Mucosa of stomach (tissue), 1 donor: Measurements from ENCODE around the gene RAB4B.
A peak's percentile ranks its signal among the peaks of the same experiment; 100 is the strongest.
"Not testable (repeated sequence)": the region's sequence is repeated elsewhere in the genome, so short reads cannot be mapped to it uniquely, and the experiment has no call there.

Experiments used
- H3K27me3 ChIP-seq: one replicate; pipeline ENCODE4 v1.7.0; 2013; ENCODE audit warnings: mild to moderate bottlenecking, low read length; ENCODE audit not compliant: control insufficient read depth, insufficient read depth
- H3K36me3 ChIP-seq: one replicate; pipeline ENCODE4 v1.7.0; 2013; ENCODE audit warnings: low read length; ENCODE audit not compliant: control insufficient read depth, insufficient read depth
- H3K4me1 ChIP-seq: one replicate; pipeline ENCODE4 v1.7.0; 2013; ENCODE audit warnings: mild to moderate bottlenecking, low read length; ENCODE audit not compliant: control insufficient read depth, insufficient read depth
- H3K4me3 ChIP-seq: one replicate; pipeline ENCODE4 v1.7.0; 2013; ENCODE audit warnings: low read length
- H3K9ac ChIP-seq: one replicate; pipeline ENCODE4 v1.7.0; 2013; ENCODE audit warnings: mild to moderate bottlenecking, low read length, moderate library complexity
- H3K9me3 ChIP-seq: one replicate; pipeline ENCODE4 v1.7.0; 2013; ENCODE audit warnings: mild to moderate bottlenecking, low read length, moderate library complexity; ENCODE audit not compliant: control insufficient read depth
- donor health status: Pancreatic carcinoma.

RAB4B gene

DNA sequence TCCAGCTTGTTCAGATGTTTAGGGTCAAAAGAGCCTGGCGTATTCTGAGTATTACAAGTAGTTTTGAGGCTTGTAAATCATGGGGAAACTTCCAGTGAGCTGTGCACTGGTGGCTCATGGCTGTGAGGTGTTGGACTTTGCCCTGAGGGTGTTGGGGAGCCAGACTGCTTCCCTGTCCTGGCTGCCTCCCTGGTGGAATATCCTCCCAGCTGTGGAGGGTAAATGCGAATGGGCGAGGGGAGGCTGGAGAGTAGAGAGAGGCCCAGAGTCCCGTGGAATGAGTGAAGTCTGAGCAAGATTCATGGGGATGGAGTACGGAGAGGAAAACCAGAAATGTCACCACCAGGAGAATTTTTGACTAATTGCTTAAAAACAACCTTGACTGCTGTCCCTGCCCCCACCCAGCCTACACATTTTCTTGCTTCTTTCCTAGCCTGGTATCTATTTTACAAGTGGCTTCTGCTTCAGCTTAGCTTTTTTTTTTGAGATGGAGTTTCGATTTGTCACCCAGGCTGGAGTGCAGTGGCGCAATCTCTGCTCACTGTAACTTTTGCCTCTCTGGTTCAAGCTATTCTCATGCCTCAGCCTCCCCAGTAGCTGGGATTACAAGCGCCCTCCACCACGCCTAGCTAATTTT, 23.3 kb upstream of the RAB4B start:
- peaks cover 5% of the 10 kb centered on the region for H3K36me3 ChIP-seq
- peaks cover 20% of the 10 kb centered on the region for H3K4me1 ChIP-seq
- H3K4me3 ChIP-seq, result no peak overlapping the region
- no peaks in the 10 kb centered on the region for H3K9me3 ChIP-seq
- H3K9ac ChIP-seq, result peak overlapping the region; percentile 22
- no peaks in the 10 kb centered on the region for H3K27me3 ChIP-seq

DNA sequence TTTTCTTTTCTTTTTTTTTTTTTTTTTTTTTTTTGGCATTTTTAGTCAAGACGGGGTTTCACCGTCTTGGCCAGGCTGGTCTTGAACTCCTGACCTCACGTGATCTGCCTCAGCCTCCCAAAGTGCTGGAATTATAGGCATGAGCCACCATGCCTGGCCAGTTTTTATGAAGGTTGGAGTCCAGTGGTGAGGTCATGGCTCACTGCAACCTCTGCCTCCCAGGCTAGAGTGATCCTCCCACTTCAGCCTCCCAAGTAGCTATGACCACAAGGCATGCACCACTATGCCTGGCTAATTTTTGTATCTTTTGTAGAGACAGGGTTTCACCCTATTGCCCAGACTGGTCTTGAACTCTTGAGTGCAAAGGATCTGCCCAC, 22.8 kb upstream of the RAB4B start:
- no peak overlapping the region for H3K4me3 ChIP-seq
- no peak overlapping the region for H3K9ac ChIP-seq
- H3K9me3 ChIP-seq, result no peaks in the 10 kb centered on the region
- peaks cover 16% of the 10 kb centered on the region for H3K4me1 ChIP-seq
- no peaks in the 10 kb centered on the region for H3K27me3 ChIP-seq
- peaks cover 8% of the 10 kb centered on the region for H3K36me3 ChIP-seq

DNA sequence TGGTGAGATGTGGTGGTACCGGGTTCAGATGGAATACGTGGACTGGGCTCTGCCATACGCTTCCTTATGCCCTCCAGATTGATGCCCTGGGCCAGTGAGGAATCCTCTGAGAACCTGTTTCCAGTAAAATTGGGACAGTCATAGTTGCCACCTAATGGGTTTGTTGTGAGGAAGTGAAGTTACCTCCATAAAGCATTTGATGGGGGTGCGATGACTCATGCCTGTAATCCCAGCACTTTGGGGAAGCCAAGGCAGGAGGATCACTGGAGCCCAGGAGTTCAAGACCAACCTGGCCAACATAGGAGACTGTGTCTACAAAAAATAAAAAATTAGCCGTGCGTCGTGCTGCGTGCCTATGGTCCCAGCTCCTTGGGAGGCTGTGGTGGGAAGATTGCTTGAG, 22.3 kb upstream of the RAB4B start:
- Histone ChIP-seq H3K36me3 (peaks cover 12% of the 10 kb centered on the region), H3K9ac (no peak overlapping the region), H3K27me3 (no peaks in the 10 kb centered on the region), H3K4me1 (peaks cover 16% of the 10 kb centered on the region), H3K4me3 (no peak overlapping the region), H3K9me3 (no peaks in the 10 kb centered on the region)

DNA sequence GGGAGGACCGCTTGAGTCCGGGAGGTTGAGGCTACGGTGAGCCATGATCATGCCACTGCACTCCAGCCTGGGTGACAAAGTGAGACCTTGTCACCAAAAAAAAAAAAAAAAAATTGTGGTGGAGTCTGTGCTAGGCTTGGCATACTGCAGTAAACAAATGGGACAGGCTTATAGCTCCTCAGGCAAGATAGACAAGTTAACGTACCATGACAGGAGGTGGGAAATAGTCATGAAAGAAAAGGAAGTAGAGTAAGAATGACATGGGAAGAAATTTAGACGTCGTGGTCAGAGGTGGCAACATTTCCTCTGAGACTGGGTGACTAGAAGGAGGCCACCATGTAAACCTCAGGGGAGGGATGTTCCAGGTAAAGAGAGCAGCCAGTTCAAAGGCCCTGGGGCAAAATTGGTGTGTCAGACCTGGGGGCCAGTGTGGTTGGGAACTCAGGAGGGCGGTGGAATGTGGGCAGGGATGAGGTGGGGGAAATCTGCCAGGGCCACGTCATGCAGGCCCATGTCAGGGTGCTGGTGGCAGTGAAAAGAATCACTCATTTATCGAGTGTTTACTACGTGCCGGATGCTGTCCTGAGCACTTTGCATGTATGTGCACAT, 21.4 kb upstream of the RAB4B start:
- H3K9me3 ChIP-seq, result no peaks in the 10 kb centered on the region
- H3K4me3 ChIP-seq, result no peak overlapping the region
- no peak overlapping the region for H3K9ac ChIP-seq
- H3K27me3 ChIP-seq, result no peaks in the 10 kb centered on the region
- peaks cover 12% of the 10 kb centered on the region for H3K36me3 ChIP-seq
- peaks cover 16% of the 10 kb centered on the region for H3K4me1 ChIP-seq

DNA sequence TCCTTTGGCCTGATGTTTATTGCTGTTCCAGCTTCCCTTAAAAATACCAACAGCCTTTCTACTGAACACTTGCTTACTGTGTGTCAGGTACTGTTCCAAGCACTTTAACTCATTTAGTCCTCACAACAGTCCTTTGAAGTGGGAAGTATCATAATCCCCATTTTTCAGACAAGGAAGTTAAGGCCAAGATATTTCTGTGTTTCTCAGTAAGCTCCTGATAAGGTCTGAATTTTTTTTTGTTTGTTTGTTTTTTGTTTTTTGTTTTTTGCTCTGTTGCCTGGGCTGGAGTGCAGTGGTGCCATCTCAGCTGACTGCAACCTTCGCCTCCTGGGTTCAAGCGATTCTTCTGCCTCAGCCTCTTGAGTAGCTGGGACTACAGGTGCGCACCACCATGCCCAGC, 19.6 kb upstream of the RAB4B start:
- H3K36me3 ChIP-seq, result peaks cover 14% of the 10 kb centered on the region
- no peaks in the 10 kb centered on the region for H3K27me3 ChIP-seq
- no peaks in the 10 kb centered on the region for H3K9me3 ChIP-seq

DNA sequence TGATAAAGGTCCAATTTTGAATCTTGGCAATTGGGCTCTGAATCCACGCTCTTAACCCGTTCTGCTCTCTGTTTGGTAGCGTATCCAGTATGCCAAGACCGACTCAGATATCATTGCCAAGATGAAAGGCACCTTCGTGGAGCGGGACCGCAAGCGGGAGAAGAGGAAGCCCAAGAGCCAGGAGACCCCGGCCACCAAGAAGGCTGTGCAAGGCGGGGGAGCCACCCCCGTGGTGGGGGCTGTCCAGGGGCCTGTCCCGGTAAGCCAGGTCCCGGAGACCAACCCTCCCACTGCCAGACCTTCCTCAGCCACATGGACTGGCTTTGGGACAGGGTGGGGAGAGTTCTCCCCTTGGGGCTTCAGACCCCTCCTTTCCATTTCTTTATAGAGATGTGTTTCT, 18.7 kb upstream of the RAB4B start:
- peaks cover 22% of the 10 kb centered on the region for H3K36me3 ChIP-seq
- H3K4me3 ChIP-seq, result no peak overlapping the region
- H3K4me1 ChIP-seq, result peaks cover 11% of the 10 kb centered on the region
- H3K27me3 ChIP-seq, result no peaks in the 10 kb centered on the region
- no peak overlapping the region for H3K9ac ChIP-seq
- H3K9me3 ChIP-seq, result no peaks in the 10 kb centered on the region

More for the DNA sequence above, 19.6 kb upstream of the RAB4B start:
- Histone ChIP-seq H3K4me1 (peaks cover 16% of the 10 kb centered on the region), H3K9ac (no peak overlapping the region), H3K4me3 (no peak overlapping the region)

DNA sequence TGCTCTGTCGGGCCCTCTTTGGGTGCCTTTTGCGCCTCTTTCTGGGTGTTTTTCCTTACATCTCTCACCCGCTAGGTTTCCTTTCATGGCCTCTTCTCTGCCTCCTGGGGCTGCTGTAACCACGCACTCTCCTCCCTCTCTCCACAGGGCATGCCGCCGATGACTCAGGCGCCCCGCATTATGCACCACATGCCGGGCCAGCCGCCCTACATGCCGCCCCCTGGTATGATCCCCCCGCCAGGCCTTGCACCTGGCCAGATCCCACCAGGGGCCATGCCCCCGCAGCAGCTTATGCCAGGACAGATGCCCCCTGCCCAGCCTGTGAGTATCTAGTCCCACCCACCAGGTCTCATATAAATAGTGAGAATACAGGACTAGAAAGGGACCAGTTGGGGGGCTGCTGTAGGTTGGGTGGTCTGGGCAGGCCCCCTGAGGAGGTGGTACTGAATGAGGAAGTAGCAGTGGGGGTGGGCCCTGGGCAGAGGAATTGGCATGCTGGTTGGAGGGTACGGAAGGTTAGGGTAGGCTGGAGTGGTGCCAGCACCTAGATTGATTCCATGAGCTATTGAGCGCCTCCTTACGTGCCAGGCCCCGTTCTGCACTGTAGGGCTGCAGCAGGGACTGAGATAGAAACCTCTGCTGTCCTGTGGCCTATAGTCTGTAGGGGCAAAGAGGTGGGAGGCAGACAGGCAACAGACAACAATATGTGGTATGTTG, 15.1 kb upstream of the RAB4B start:
- no peak overlapping the region for H3K4me3 ChIP-seq
- no peak overlapping the region for H3K9ac ChIP-seq
- H3K4me1 ChIP-seq, result no peaks in the 10 kb centered on the region
- H3K36me3 ChIP-seq, result peaks cover 39% of the 10 kb centered on the region
- no peaks in the 10 kb centered on the region for H3K9me3 ChIP-seq
- H3K27me3 ChIP-seq, result no peaks in the 10 kb centered on the region

DNA sequence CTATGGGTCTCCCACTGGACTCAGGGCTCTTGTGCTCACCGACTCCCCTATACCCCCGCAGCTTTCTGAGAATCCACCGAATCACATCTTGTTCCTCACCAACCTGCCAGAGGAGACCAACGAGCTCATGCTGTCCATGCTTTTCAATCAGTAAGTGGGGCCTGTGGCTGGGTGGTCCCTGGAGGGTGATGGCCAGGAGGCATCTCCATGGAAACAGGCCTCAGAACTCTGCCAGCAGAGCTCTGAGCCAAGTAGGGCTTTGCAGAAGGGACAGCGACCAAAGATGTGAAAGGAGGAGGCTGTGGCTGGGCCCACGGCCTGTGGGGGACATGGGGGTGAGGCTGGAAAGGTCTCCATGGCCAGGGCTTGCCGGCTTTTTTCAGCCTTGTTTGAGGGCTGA, 14.5 kb upstream of the RAB4B start:
- Histone ChIP-seq H3K9me3 (no peaks in the 10 kb centered on the region), H3K36me3 (peaks cover 39% of the 10 kb centered on the region), H3K4me1 (no peaks in the 10 kb centered on the region), H3K27me3 (no peaks in the 10 kb centered on the region), H3K4me3 (no peak overlapping the region), H3K9ac (no peak overlapping the region)

DNA sequence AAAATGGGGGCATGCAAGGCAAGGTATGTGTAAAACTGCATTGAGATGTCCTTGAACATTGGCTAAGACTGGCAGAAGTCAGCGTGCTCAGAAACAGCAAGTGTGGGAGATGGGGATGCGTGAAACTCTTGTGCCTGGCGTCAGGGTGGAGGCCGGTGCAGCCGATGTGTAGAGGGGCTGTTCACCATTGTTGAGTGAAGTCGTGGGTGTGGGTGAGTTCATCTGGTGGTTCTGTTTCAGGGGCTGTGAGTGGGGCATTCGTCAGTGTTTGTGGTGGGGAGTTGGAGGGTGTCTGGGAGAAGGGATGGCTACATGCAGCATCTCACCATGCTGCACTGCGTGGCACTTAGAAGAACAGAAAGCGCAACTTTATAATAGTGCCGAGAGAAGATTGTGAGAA, 14.1 kb upstream of the RAB4B start:
- H3K27me3 ChIP-seq, result no peaks in the 10 kb centered on the region
- peaks cover 39% of the 10 kb centered on the region for H3K36me3 ChIP-seq
- no peaks in the 10 kb centered on the region for H3K9me3 ChIP-seq
- no peak overlapping the region for H3K9ac ChIP-seq
- H3K4me3 ChIP-seq, result no peak overlapping the region
- no peaks in the 10 kb centered on the region for H3K4me1 ChIP-seq

DNA sequence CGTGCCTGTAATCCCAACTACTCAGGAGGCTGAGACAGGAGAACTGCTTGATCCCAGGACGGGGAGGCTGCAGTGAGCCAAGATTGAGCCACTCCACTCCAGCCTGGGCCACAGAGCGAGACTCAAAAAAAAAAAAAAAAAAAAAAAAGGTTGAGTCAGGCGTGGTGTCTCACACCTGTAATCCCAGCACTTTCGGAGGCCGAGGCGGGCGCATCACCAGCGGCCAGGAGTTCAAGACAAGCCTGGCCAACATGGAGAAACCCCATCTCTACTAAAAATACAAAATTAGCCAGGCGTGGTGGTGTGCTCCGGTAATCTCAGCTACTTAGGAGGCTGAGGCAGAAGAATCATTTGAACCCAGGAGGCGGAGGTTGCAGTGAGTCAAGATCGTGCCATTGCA, 11.7 kb upstream of the RAB4B start:
- H3K4me3 ChIP-seq, H3K27me3 ChIP-seq, H3K4me1 ChIP-seq, H3K9ac ChIP-seq, H3K9me3 ChIP-seq: not testable (repeated sequence)
- H3K36me3 ChIP-seq, result peaks cover 27% of the 10 kb centered on the region

DNA sequence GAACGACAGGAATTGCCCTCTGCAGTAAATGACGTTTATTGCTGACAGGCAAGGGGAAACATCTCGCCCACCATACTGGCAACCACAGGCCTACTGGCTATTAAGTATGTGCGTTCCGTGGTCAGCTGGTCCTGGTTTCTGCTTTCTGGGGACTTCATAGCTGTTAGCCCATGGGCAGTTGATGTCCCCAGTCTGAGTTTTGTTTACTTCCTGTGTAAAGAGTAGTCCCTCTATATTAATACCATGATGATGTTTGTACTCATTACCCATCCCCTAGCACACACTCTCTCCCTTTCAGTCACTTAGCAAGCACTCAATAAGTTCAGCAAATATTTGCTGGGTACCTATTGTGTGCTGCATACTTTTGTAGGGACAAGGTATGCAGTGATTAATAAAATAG, 9.2 kb upstream of the RAB4B start:
- Histone ChIP-seq H3K36me3 (peaks cover 21% of the 10 kb centered on the region), H3K9ac (no peak overlapping the region), H3K4me1 (no peaks in the 10 kb centered on the region), H3K27me3 (no peaks in the 10 kb centered on the region), H3K4me3 (no peak overlapping the region), H3K9me3 (no peaks in the 10 kb centered on the region)

DNA sequence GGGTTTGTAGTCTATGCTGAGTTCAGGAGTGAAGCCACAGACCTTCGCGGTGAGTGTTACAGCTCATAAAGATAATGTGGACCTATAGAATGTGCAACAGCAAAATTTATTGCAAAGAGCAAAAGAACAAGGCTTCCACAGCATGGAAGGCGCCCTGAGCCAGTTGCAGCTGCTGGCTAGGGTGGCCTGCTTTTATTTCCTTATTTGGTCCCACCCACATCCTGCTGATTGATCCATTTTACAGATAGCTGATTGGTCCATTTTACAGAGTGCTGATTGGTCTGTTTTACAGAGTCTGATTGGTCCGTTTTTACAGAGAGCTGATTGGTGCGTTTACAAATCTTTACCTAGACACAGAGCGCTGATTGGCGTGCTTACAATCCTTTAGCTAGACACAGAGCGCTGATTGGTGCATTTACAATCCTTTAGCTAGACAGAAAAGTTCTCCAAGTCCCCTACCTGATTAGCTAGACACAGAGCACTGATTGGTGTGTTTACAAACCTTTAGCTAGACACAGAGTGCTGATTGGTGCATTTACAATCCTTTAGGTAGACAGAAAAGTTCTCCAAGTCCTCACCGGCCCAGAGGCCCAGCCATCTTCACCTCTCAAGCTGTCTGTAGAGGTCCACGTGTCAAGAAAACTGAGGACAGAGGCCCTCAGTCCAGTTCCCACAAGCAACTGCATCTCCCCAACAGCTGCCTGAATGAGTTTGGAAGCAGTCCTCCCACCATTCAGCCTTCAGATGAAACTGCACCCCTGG, 6.8 kb upstream of the RAB4B start:
- not testable (repeated sequence) for H3K9ac ChIP-seq, H3K4me1 ChIP-seq, H3K36me3 ChIP-seq, H3K4me3 ChIP-seq, H3K9me3 ChIP-seq, H3K27me3 ChIP-seq
